Measurements from ENCODE around the gene IGF2BP2. TPM values are rescaled to one million over a fixed set of nuclear protein-coding genes. Genes with fewer than 3 reads are reported as not detected.
A peak's percentile ranks its signal among the peaks of the same experiment; 100 is the strongest.

IGF2BP2 gene
- total and polyA plus RNA-seq, 9 of the 15 experiments (the other 6 are each of a cell fraction or from before 2014, with no cell fraction given): 3.2 to 59.6 (median 30.5) TPM

- 6% methylated on average over 4 of the region's 4 CpGs for WGBS (ENCODE audit: insufficient coverage, low coverage, missing lambda C conversion rate)
- H4K20me1 ChIP-seq (replicated peaks; ENCODE audit: control insufficient read depth, insufficient read depth, low read length): no peaks in the 10 kb centered on the region
- no peaks in the 10 kb centered on the region for H3K9me1 ChIP-seq (ENCODE audit: control insufficient read depth, insufficient read depth, low read length)
- CTCF ChIA-PET (ENCODE audit: low intra/inter-chr PET ratio): no interaction called here
- in situ Hi-C loops (cut with MboI) (no loop called here), intact Hi-C loops (cut with micrococcal nuclease) (loop anchor here (1.0 kb wide), 1 partner anchor 11 kb away; no protein-coding TSS in a partner anchor)
- H2AFZ ChIP-seq (ENCODE audit: low read depth, low read length): peak overlapping the region; percentile 18; the same call in 1 of the 2 replicates
- peak overlapping the region; percentile 72 to 86 for H3K9ac ChIP-seq (ENCODE audit: insufficient read depth in 1 of 2, low read depth in 2 of 2, low read length in 2 of 2)
- H3K27ac ChIP-seq (ENCODE audit: extremely low read depth, low read depth, low read length): peak overlapping the region; percentile 80
- FAIRE-seq (peak; percentile 62), ATAC-seq (peak; percentile 48), DNase-seq (ENCODE audit: extremely low read depth in 1 of 4, low spot score in 3 of 4) (peak in 2 of 4 experiments; percentile 48 to 76)
- no peaks in the 10 kb centered on the region; the same call in 2 of the 3 replicates for H3K36me3 ChIP-seq (ENCODE audit: control insufficient read depth, insufficient read depth, low read length)
- H3K4me3 ChIP-seq: no peak overlapping the region
- peaks cover 100% of the 10 kb centered on the region for H3K79me2 ChIP-seq (ENCODE audit: control insufficient read depth, insufficient read depth, low read length)
- no peaks in the 10 kb centered on the region for H3K9me3 ChIP-seq (replicated peaks; ENCODE audit: control insufficient read depth, insufficient read depth, low read depth, low read length)
- BruUV-seq (replicated peaks): no TSS peak
- H3K4me2 ChIP-seq (ENCODE audit: insufficient read depth, low read length): peak overlapping the region; percentile 76
- peaks cover 9 to 46% of the 10 kb centered on the region in 2 experiments for H3K4me1 ChIP-seq (replicated peaks in 1 of 2; ENCODE audit: control insufficient read depth in 2 of 2, insufficient read depth in 2 of 2, low read length in 2 of 2)
- POLR2A ChIA-PET: interaction anchor here (0.6 to 1.6 kb wide), 3 partner anchors 9 to 78 kb away, joined by 3 to 11 read pairs (median 4); no protein-coding TSS in a partner anchor
- H3K27me3 ChIP-seq (ENCODE audit: control insufficient read depth in 2 of 2, insufficient read depth in 2 of 2, low read length in 2 of 2): no peaks in the 10 kb centered on the region
- TF ChIP-seq HMGXB4 (CRISPR knock-in tag; IDR thresholded peaks at IDR 0.05) (no peak), RERE (CRISPR knock-in tag; IDR thresholded peaks at IDR 0.05; ENCODE audit: borderline replicate concordance) (no peak), ZBTB26 (CRISPR knock-in tag; IDR thresholded peaks at IDR 0.05) (no peak), FOXP1 (CRISPR knock-in tag; IDR thresholded peaks at IDR 0.05) (no peak), HLTF (IDR thresholded peaks at IDR 0.05) (no peak), ZC3H8 (IDR thresholded peaks at IDR 0.05) (no peak), JUND (IDR thresholded peaks at IDR 0.05; ENCODE audit: borderline replicate concordance, low read depth, low read length) (0 out of 2 replicates have a peak, but pooled peaks have one; percentile 3), JUND (tag; IDR thresholded peaks at IDR 0.05; ENCODE audit: borderline replicate concordance, low read depth, low read length) (no peak; the same call in 2 of the 3 replicates), RB1 (IDR thresholded peaks at IDR 0.05; ENCODE audit: low read depth) (no peak), EZH2 (IDR thresholded peaks at IDR 0.05; ENCODE audit: borderline replicate concordance, low read depth, low read length) (no peak), UBTF (IDR thresholded peaks at IDR 0.05; ENCODE audit: borderline replicate concordance in 1 of 2, low read depth in 2 of 2, low read length in 2 of 2) (no peak)
These were observed 11.1 kb downstream of the IGF2BP2 start for GRCh38 chr3:185813691-185814215.
